Panc1 (cell line): ENCODE data around the gene RP9. TPM values are rescaled to one million over a fixed set of nuclear protein-coding genes. Genes with fewer than 3 reads are reported as not detected.

Experiments used
- ATAC-seq: fragments of 200-7000 bp; cut with Tn5 transposase; 2 replicates; pipeline ENCODE4 v1.9.1; 2020; ENCODE audit warnings: mild to moderate bottlenecking, moderate library complexity
- BruUV-seq: library from RNA; stranded (reverse); fragments of 400-500 nt; replicated peaks from 2 replicates; lab custom pipeline; 2021; lab: Mats Ljungman, UMichigan
- CTCF ChIA-PET: fragments of 300-600 bp; sonication (Branson Sonifier 250); formaldehyde crosslinking; loops from one replicate; lab custom pipeline; 2022; ENCODE audit warnings: antibody characterized with exemption; lab: Charles Lee
- POLR2A ChIA-PET: fragments of 300-600 bp; sonication (Branson Sonifier 250); formaldehyde crosslinking; loops from one replicate; lab custom pipeline; 2022; ENCODE audit warnings: antibody characterized with exemption; lab: Charles Lee
- DNase-seq: peaks from one replicate; pipeline ENCODE4 v3.0.0-alpha.2; 2010; ENCODE audit warnings: low read depth, low spot score
- H3K27ac ChIP-seq: 2 replicates; pipeline ENCODE4 v1.5.1; 2011; ENCODE audit warnings: mild to moderate bottlenecking, low read length, inconsistent platforms
- H3K27me3 ChIP-seq: fragments of 200-500 bp; sonication (Bioruptor generic); 2 replicates; pipeline ENCODE4 v1.6.0; 2014; ENCODE audit warnings: low read length, inconsistent platforms; ENCODE audit not compliant: control insufficient read depth, insufficient read depth
- H3K36me3 ChIP-seq: fragments of 200-500 bp; sonication (Bioruptor generic); 2 replicates; pipeline ENCODE4 v1.5.1; 2014; ENCODE audit warnings: inconsistent platforms, mild to moderate bottlenecking, low read length, moderate library complexity; ENCODE audit not compliant: control insufficient read depth, insufficient read depth
- H3K4me1 ChIP-seq: 2 replicates; pipeline ENCODE4 v1.5.1; 2011; ENCODE audit warnings: inconsistent platforms, mild to moderate bottlenecking, low read length, moderate library complexity; ENCODE audit not compliant: control insufficient read depth, insufficient read depth
- H3K4me3 ChIP-seq, 2 experiments: 2 replicates each; pipeline ENCODE4 v1.5.1; 2011 to 2012; ENCODE audit warnings: low read depth in 2 of 2, low read length in 2 of 2, mild to moderate bottlenecking in 2 of 2, inconsistent platforms in 1 of 2, moderate library complexity in 1 of 2
- H3K9me3 ChIP-seq: fragments of 200-500 bp; sonication (Bioruptor generic); 2 replicates; pipeline ENCODE4 v1.5.1; 2014; ENCODE audit warnings: low read depth, mild to moderate bottlenecking, inconsistent platforms, low read length, moderate library complexity; ENCODE audit not compliant: control insufficient read depth, insufficient read depth
- POLR2AphosphoS5 ChIP-seq: IDR thresholded peaks from 2 replicates; pipeline ENCODE4 v1.6.1; 2012; ENCODE audit warnings: mild to moderate bottlenecking, low read depth, low read length, moderate library complexity
- SIN3A ChIP-seq: IDR thresholded peaks from 2 replicates; pipeline ENCODE4 v1.6.1; 2012; ENCODE audit warnings: low read depth, mild to moderate bottlenecking, low read length, moderate library complexity, borderline replicate concordance; ENCODE audit not compliant: insufficient read depth
- TCF7L2 ChIP-seq: IDR thresholded peaks from 2 replicates; pipeline ENCODE4 v1.6.1; 2011; ENCODE audit warnings: mild to moderate bottlenecking, low read depth, low read length, inconsistent platforms
- in situ Hi-C: cut with HindIII; loops from 2 replicates; pipeline ENCODE4 v1.10.0; 2016; ENCODE audit warnings: low sequenced_read_pairs, low pct_unique_long_range_greater_than_20kb
- intact Hi-C: fragments of 100-400 bp; cut with micrococcal nuclease; formaldehyde crosslinking; loops from one replicate; pipeline ENCODE4 v1.10.0; 2022; ENCODE audit not compliant: unreplicated experiment
- total RNA-seq: library from RNA; stranded (reverse); gene quantifications from one replicate; pipeline ENCODE4 v1.2.1, GENCODE V29; 2021; ENCODE audit not compliant: unreplicated experiment
- TF ChIP-seq, protein P1 (sequence below), 2 experiments: IDR thresholded peaks; 2 replicates each; pipeline ENCODE4 v1.6.1; 2011 to 2012; ENCODE audit warnings: low read depth in 2 of 2, control low read depth in 1 of 2, low read length in 1 of 2, mild to moderate bottlenecking in 1 of 2, moderate library complexity in 1 of 2; ENCODE audit not compliant: insufficient read depth in 1 of 2
- TF ChIP-seq, protein P2 (sequence below): fragments of 450-650 bp; IDR thresholded peaks from 2 replicates; pipeline ENCODE4 v1.5.1; 2017; ENCODE audit warnings: mild to moderate bottlenecking

RP9 gene
- total RNA-seq, 1 experiment from 2014 or later, result 22.1 TPM

DNA sequence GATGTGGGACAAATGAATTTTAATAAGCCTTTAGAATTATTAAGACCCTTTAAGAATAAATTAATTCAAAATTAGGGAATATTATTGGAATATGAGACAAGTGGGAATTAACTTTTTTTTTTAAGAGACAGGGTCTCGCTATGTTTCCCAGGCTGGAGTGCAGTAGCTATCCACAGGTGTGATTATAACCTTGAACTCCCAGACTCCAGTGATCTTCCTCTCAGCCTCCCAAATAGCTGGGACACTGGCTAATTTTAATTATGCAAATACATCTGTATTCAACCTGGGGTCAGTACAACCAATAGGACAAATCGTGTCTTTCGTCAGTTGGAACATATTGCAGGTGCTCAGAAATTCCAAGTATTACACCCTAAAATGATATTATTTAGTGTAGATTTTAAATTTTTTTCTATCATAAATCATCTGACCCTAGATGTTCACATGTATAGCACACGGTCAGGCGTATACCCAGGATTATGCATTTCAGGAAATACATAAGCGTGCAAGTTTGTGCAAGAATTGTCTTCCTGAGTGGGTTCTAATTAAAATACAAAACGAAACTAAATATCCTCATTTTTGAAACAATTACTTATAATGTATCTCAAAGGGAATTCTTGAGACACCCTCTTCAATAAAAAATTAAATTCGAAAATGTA lies 47.8 kb downstream of the RP9 start:
- TSS peak; percentile 63 for BruUV-seq
- ChIA-PET POLR2A (no interaction called here), CTCF (interaction anchor here (0.7 kb wide), 1 partner anchor 118 kb away, joined by 3 read pairs; no protein-coding TSS in a partner anchor)
- H3K4me3 ChIP-seq, result peak overlapping the region; percentile 77 to 89
- H3K4me1 ChIP-seq, result peaks cover 17% of the 10 kb centered on the region
- in situ Hi-C loops (no loop called here), intact Hi-C loops (no loop called here)
- DNase-seq, result no peak
- H3K9me3 ChIP-seq, result peaks cover 4% of the 10 kb centered on the region; the same call in 1 of the 2 replicates
- ATAC-seq, result no peak
- no peak for TF ChIP-seq TCF7L2
- no peak for TF ChIP-seq SIN3A
- peak overlapping the region; percentile 80 for H3K27ac ChIP-seq
- no peaks in the 10 kb centered on the region for H3K27me3 ChIP-seq
- H3K36me3 ChIP-seq, result no peaks in the 10 kb centered on the region; the same call in 1 of the 2 replicates

DNA sequence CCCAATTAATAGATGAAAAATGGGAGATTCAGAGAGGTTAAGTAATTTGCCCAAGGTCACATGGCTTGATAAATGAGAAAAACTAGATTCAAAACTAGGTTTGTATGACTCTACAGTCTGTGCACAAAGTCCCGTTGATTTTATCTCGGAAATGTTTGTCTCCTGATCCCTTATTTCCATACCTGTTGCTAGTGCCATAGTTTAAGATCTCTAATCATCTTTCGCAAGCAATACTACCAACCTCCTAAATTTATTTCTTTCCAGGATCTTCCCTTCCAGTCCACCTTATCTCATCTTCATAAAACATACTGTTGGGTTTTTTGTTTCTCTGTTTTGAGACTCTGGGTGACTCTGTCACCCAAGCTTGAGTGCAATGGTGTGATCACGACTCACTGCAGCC lies 49.6 kb downstream of the RP9 start:
- intact Hi-C loops (no loop called here), in situ Hi-C loops (no loop called here)
- peaks cover 17% of the 10 kb centered on the region for H3K4me1 ChIP-seq
- no peak overlapping the region for H3K27ac ChIP-seq
- ChIA-PET CTCF (no interaction called here), POLR2A (no interaction called here)
- no peak overlapping the region for H3K4me3 ChIP-seq
- BruUV-seq, result no TSS peak
- ATAC-seq (no peak), DNase-seq (no peak)
- H3K27me3 ChIP-seq, result no peaks in the 10 kb centered on the region
- no peaks in the 10 kb centered on the region for H3K9me3 ChIP-seq
- H3K36me3 ChIP-seq, result no peaks in the 10 kb centered on the region; the same call in 1 of the 2 replicates
- TF ChIP-seq POLR2AphosphoS5, result no peak

DNA sequence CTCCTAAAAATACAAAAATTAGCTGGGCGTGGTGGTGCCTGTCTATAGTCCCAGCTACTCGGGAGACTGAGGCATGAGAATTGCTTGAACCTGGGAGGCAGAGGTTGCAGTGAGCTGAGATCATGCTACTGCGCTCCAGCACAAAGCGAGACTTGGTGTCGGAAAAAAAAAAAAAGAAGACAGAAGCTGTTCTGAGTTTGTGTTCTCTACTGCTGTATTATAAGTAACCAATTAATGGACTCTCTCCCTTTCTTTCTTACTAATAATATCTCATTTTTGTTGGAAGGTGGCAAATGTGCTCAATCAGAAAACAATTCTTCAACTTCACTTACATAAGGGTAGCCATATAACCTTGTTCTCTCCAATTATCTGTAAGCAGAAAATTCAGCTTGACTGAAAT lies 54.0 kb downstream of the RP9 start:
- no peaks in the 10 kb centered on the region for H3K9me3 ChIP-seq
- TF ChIP-seq POLR2AphosphoS5 (no peak), TCF7L2 (no peak), SIN3A (no peak)
- TF ChIP-seq, protein P1, sequence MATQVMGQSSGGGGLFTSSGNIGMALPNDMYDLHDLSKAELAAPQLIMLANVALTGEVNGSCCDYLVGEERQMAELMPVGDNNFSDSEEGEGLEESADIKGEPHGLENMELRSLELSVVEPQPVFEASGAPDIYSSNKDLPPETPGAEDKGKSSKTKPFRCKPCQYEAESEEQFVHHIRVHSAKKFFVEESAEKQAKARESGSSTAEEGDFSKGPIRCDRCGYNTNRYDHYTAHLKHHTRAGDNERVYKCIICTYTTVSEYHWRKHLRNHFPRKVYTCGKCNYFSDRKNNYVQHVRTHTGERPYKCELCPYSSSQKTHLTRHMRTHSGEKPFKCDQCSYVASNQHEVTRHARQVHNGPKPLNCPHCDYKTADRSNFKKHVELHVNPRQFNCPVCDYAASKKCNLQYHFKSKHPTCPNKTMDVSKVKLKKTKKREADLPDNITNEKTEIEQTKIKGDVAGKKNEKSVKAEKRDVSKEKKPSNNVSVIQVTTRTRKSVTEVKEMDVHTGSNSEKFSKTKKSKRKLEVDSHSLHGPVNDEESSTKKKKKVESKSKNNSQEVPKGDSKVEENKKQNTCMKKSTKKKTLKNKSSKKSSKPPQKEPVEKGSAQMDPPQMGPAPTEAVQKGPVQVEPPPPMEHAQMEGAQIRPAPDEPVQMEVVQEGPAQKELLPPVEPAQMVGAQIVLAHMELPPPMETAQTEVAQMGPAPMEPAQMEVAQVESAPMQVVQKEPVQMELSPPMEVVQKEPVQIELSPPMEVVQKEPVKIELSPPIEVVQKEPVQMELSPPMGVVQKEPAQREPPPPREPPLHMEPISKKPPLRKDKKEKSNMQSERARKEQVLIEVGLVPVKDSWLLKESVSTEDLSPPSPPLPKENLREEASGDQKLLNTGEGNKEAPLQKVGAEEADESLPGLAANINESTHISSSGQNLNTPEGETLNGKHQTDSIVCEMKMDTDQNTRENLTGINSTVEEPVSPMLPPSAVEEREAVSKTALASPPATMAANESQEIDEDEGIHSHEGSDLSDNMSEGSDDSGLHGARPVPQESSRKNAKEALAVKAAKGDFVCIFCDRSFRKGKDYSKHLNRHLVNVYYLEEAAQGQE (IDR thresholded peaks at IDR 0.05; ENCODE audit: insufficient read depth in 1 of 2, low read depth in 2 of 2, low read length in 1 of 2), result no peak
- TF ChIP-seq, protein P2, sequence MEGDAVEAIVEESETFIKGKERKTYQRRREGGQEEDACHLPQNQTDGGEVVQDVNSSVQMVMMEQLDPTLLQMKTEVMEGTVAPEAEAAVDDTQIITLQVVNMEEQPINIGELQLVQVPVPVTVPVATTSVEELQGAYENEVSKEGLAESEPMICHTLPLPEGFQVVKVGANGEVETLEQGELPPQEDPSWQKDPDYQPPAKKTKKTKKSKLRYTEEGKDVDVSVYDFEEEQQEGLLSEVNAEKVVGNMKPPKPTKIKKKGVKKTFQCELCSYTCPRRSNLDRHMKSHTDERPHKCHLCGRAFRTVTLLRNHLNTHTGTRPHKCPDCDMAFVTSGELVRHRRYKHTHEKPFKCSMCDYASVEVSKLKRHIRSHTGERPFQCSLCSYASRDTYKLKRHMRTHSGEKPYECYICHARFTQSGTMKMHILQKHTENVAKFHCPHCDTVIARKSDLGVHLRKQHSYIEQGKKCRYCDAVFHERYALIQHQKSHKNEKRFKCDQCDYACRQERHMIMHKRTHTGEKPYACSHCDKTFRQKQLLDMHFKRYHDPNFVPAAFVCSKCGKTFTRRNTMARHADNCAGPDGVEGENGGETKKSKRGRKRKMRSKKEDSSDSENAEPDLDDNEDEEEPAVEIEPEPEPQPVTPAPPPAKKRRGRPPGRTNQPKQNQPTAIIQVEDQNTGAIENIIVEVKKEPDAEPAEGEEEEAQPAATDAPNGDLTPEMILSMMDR, result no peak
- CTCF ChIA-PET, result no interaction called here
- no peaks in the 10 kb centered on the region for H3K4me1 ChIP-seq
- intact Hi-C loops, result no loop called here
- BruUV-seq, result no TSS peak
- POLR2A ChIA-PET, result no interaction called here
- in situ Hi-C loops, result no loop called here
- DNase-seq (no peak), ATAC-seq (no peak)
- no peaks in the 10 kb centered on the region for H3K27me3 ChIP-seq
- no peak overlapping the region for H3K4me3 ChIP-seq
- no peaks in the 10 kb centered on the region for H3K36me3 ChIP-seq
- H3K27ac ChIP-seq, result no peak overlapping the region
